ENCODE measurements around the gene PAOX. TPM values are rescaled to one million over a fixed set of nuclear protein-coding genes. Genes with fewer than 3 reads are reported as not detected.

Gene PAOX
- total RNA-seq = 5.8 and 8.8 TPM in 2 replicates

DNA sequence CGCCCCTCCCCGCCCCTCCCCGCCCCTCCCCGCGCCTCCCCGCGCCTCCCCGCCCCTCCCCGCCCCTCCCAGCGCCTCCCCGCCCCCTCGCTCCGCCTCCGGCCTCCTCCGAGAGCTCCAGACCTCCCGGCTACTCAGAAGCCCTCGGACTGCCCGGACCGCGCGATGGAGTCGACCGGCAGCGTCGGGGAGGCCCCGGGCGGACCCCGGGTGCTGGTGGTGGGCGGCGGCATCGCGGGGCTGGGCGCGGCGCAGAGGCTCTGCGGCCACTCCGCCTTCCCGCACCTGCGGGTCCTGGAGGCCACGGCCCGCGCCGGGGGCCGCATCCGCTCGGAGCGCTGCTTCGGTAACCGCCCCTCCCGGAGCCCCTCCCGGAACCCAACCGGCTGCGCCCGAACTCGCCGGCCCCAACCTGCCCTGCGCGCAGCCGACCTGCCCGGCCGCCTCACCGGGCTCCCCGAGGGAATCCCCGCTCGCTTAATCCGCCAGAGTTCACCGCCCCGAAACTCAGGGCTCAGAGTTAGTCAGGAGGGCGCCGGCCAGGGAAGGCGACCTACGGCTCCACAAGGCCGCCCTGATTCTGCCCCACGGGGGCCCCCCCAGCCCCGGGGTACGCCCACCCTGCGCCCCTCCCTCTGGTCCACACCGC lies at the start of gene PAOX:
Gene PAOX (plus strand): TSS at position 111 of the 649 bp plus-strand sequence. CDS start 55 bp downstream, at position 166.
- DNase-seq (ENCODE audit: low read depth, low spot score) = no peak

- peak; percentile 27 for DNase-seq (ENCODE audit: low read depth, low spot score)
Measured at GRCh38 chr10:133329491-133330202, 49.4 kb upstream of the PAOX start.

DNA sequence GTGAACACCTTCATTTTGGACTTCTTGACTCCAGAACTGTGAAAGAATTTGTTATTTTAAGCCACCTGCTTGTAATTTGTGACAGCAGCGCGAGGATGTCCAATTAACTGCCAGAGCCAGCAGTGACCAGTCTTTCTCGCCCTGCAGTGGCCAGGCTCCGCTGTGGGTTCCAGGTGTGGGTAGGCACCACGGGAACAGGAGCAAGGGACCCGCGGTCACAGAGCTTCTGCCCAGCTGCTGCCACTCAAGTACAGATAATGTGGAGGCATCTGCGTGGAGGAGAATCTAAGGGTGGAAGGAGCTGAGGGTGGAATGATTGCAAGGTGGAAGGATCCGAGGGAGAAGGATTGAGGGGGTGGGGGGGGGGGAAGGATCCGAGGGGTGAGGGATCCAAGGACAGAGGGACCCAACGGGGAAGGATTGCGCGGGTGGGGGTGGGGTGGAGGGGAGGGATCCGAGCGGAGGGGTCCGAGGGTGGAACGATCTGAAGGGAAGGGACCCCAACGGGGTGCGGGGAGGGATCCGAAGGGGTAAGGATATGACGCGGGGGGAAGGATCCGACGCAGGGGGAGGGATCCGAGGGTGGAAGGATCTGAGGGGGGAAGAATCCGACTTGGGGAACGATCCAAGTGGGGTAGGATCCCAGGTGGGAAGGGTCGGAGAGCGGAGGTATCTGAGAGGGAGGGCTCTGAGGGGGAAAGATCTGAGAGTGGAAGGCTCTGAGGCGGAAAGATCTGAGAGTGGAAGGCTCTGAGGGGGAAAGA lies 45.9 kb upstream of the PAOX start:
- no peak for DNase-seq (ENCODE audit: low read depth, low spot score)

DNA sequence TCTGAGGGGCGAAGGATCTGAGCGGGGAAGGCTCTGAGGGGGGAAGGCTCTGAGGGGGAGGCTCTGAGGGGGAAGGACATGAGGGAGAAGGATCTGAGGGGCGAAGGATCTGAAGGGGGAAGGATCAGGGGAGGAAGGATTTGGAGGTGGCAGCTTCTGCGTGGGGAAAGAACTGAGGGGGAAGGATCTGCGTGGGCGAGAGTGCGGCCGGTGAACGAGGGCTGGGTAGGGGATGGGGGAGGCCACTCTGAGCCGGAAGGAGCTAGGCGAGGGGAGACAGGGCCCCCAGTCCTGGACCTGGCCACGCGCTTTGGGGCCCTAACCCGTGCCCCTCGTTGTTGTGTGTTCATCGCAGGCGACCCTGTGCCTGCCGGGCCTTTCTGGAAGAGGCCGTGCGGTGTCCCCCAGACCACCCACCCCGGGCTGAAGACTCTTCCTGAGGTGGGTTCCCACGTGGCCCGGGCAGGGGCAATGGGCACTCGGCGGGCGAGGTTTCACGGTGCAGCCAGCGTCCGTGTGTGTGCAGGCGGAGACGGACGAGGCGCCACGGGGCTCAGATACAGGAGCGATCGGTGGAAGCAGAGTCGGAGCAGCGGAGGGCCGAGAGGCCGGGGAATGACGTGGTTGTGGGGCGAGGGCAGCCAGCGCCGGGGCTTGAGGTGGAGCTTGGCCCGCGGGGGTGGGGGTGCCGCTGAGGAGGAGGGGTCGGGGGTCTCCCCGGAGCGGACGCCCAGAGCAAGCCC lies 44.4 kb upstream of the PAOX start:
- no peak for DNase-seq (ENCODE audit: low read depth, low spot score)

- DNase-seq (ENCODE audit: low read depth, low spot score) = no peak
Measured at GRCh38 chr10:133335246-133336117, 43.6 kb upstream of the PAOX start.

DNA sequence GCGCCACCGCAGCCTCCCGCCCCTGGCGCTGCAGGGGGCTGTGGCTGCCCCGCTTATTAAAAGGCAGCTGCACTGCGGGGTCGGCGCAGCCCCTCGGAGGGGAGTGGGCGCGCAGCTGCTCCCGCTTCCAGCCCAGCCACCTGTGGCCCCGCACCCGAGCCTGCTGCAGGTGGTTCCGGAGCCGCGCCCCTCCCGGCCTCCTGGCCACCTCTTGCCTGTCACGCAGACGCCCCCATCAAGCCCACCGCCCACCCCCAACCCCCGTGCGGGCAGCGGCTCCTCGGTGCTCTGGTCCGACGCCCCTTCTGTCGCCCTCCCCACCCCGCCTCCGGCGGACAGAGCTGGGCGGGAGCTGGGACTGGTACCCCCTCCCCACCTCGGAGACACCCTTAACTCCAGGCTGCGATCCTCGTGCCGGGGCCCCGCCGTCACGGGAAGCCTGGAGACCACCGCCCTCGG lies 42.9 kb upstream of the PAOX start:
- no peak for DNase-seq (ENCODE audit: low read depth, low spot score)

- DNase-seq (ENCODE audit: low read depth, low spot score) = no peak
Measured at GRCh38 chr10:133336577-133337369, 42.3 kb upstream of the PAOX start, which contains the start of gene CALY. CALY (minus strand) TSS chr10:133336896; CDS start chr10:133328989, 7,907 bp downstream.

- DNase-seq (ENCODE audit: low read depth, low spot score) = no peak
Measured at GRCh38 chr10:133337370-133337725, 41.7 kb upstream of the PAOX start.

DNA sequence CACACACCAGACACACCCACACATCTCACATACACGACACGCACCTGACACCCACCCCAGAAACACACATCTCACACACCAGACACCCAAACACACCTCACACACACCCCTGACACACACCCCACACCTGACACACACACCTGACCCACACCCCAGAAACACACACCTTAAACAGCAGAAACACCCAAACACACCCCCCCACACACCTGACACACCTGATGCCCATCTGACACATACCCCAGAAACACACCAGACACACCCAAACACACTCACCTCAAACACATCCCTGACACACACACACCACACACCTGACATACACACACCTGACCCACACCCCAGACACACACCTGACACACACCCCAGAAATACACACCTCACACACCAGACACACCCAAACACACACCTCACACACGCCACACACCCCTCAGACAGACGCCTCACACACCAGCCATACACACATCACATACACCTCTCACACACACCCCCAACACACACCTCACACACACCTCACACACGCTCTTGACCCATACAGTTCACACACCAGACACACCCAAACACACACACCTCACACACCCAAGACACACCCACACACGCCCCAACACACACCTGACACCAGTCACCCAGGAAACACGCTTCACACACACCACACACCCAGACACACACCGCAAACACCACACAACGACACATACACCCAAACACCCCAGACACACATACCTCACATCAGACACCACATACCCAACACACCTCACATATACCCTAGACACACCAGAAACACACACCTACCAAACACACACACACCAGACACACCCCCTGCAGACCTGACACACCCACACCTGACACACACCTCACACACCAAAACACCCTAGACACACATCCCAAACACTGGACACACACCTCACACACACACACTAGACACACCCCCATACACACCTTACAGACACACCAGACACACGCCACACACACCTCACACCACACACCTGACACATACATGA lies 40.7 kb upstream of the PAOX start:
- DNase-seq (ENCODE audit: low read depth, low spot score) = no peak

GRCh38 chr10:133339708-133340380 lies 39.2 kb upstream of the PAOX start:
- DNase-seq (ENCODE audit: low read depth, low spot score) = no peak

DNA sequence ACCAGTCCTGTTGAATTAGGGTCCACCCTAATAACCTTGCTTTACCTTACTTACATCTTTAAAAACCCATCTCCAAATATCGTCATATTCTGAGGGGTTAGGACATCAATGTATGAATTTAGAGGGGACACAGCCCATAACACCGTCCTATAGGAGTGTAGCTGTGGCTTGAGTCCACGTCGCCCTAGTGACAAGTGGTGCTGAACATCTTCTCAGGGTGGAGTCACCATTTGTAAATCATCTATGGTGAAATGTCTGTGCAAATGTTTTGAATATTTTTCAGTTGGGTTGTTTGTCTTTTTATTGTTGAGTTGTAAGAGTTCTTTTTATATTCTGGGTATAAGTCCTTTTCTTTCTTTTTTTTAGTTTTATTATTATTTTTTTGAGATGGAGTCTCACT lies 37.1 kb upstream of the PAOX start:
- DNase-seq (ENCODE audit: low read depth, low spot score) = no peak

- DNase-seq (ENCODE audit: low read depth, low spot score) = no peak
Measured at GRCh38 chr10:133342942-133343341, 36.1 kb upstream of the PAOX start.

GRCh38 chr10:133343558-133343957 lies 35.5 kb upstream of the PAOX start:
- no peak for DNase-seq (ENCODE audit: low read depth, low spot score)

- no peak for DNase-seq (ENCODE audit: low read depth, low spot score)
Measured at GRCh38 chr10:133344236-133344635, 34.8 kb upstream of the PAOX start.

- no peak for DNase-seq (ENCODE audit: low read depth, low spot score)
Measured at GRCh38 chr10:133346413-133346812, 32.6 kb upstream of the PAOX start.

DNA sequence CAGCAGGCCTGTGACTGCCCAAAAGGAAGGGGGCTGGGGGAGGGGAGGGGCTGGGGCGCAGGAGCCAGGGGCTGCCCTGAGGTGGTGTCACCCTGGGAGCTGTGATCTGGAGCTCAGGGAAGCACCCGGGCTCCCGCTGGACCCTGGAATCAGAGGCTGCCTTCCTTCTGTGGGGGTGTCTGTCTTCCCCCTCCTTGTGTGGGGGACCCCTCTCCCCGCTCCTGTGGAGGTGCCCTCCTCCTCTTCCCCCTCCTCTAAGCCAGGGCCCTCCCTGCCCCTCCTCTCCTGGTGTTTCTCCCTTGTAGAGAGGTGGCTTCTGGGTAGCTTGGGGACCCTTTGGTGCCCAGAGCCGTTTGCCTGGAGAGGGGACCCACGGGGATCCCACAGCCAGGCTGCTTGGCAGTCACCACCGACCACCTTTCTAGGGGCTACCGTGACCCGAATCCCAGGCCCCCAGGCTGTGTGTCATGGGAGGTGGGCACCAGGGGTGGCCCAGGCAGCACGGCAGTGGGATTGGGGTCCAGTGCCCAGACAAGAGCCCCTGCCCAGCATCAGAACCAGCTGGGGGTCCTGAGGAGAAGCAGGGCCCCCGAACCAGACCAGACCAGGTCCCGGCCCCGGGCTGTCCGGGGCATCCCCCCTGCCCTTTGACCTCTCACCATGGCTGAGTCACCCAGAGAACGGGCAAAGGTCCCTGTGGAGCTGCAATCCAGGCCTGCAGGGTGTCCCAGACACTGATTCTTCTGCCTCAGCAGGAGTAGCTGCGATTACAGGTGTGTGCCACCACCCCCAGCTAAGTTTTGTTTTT lies 31.1 kb upstream of the PAOX start:
- DNase-seq (ENCODE audit: low read depth, low spot score) = no peak

- no peak for DNase-seq (ENCODE audit: low read depth, low spot score)
Measured at GRCh38 chr10:133349160-133349568, 29.9 kb upstream of the PAOX start.

All from pulmonary artery endothelial cell (primary cell).